IPS DF 4.7 (cell line): ENCODE results near the gene RFLNA.
"Not testable (repeated sequence)": the region's sequence is repeated elsewhere in the genome, so short reads cannot be mapped to it uniquely, and the experiment has no call there.

Experiments
- DNase-seq: peaks from one replicate; pipeline ENCODE4 v3.0.0-alpha.2; 2013; ENCODE audit warnings: low spot score; ENCODE audit errors: extremely low read depth

Gene RFLNA

DNA sequence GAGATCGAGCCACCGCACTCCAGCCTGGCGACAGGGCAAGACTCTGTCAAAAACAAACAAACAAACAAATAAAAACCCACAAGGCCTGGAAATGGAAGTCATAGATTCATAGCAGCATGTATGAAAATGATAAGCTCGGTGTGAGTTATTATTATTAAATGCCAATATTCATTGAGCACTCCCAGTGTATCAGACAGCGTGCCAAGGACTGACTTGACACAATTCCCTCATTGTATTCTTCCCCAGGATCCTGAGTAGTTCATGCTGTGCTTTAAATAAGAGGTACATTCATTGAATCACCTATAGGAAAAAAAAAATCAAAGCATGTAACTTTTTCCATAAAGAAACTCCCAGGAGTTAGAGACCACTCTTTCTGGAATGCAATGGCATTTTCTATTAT, 12.6 kb upstream of the RFLNA start:
- DNase-seq = no peak

DNA sequence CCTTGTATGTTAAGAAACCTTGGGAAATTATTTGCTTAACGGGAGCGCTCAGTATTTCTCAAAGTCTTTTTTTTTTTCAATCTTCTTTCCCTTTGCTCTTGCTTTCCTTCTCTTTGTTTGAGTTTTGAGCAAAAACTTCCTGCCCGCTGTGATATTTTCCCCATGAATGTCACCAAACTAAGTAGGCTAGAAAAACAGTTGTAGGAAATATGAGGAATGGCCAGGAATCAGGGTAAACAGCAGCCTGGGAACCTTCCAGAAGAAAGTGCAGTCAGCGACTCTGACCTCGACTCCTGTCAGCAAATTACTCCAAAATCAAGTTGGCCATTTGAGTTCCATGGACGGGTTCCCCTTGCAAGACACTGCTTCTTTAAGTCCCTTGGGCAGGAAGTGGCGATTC, 11.6 kb upstream of the RFLNA start:
- DNase-seq = no peak

DNA sequence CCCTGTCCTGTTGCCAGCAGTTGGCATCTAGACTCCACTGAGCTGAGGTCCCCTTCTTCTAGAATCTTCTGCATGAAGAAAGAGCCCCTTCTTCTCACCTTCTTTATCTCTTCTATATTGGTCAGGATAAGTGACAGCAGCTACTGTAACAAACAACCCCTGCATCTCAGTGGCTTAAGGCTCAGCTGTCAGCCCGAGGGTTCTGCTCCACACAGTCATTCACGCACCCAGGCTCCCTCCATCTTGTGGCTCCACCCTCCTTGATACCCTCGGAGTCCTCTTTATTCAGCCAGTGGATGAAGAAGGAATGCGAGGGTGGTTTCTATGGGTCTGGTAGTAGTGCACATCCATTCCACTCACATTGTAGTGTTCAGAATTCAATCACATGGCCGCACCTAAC, 10.5 kb upstream of the RFLNA start:
- no peak for DNase-seq

DNA sequence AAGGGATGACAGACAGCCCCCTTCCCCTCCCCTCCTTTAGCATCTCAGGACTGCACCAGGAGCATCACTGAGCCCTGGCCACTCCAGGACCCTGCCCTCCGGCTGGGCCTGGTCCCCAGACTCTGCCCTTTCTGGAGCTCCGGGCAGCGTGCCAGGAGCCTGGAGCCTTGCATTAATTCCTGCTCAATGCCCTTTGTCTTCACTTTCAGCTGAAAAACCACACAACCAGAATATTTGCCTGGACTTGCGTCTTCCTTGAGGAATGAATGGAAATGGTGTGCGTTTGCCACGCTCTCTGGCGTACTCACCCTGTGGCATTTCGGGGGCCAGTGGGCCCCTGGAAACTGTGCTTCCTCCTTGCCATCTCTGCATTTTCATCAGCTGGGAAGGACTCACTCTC, 8.5 kb upstream of the RFLNA start:
- DNase-seq = no peak

DNA sequence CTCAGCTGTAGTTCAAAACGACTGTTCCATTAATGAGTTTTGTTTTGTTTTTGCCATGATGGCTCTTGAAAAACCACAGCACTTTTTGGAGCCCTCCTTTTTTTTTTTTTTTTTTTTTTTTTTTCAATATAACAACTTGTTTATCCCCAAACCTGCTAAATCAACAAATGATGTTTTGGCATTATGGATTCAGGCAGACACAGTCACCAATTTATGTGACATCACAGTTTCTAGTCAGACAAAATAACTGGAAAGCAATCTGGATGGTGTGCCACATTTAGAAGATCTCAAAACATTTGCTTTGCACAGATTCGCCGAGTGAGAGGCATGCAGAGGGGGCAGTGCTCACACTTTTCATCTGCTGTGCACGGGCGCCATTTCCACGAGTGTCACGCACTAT, 7.9 kb upstream of the RFLNA start:
- no peak for DNase-seq

DNA sequence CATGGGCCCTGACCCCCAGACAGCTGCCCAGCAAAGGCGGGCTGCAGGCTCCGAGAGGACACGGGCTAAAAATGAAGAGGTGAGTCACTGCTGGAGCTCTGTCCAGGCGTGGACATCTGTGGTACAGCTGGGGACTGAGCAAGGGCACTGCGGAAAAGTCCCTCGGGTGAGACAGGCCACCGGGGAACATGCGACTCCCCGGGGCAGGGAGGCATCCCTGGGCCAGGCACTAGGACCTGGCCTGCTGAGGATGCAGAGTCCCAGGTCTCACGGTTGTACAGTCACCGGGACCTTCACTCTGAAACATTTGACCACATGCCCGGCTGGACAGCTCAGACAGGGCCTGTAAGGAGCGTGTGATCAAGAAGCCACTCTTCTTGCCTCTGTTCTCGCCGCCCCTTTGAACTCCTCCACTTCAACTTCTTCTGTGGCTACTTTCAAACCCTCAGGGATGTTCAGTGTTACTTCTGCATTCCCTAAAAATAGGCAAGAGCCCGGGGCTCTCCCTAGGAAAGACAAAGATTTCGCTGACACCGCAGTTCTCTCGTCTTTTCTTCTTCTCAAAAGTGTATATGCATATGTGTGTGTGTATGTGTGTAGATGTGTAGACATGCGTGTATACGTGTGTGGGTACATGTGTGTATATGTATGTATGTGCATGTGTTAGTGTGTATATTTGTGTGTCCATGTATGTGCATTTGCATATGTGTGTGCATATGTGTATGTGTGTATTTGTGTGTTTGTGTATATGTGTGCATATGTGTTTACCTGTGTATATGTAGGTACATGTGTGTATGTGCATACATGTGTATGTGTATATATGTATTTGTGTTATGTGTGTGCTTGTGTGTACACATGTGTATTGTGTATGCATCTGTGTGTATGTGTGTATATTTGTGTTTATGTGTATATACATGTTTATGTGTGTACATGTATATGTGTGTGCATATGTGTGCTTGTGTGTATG, 5.0 kb upstream of the RFLNA start:
- DNase-seq = no peak

DNA sequence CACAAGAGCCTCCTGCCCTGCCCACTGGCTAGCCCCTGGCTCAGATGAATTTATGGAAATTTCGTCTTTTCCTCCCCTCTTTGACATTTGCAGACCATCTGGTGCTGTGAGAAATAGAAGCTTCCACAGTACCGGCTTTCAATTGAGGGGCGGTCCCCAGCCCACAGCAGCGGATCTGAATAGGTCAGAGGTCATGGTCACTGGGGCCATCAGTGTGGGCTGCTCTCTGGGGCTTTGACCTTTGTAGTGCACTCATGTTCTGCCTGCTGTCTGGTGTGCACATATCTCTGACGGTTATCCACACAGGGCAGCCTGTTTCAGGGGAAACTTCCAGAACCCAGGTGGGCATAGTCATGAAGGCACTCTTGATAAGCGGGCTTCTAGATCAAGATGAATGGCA, 2.5 kb upstream of the RFLNA start:
- no peak for DNase-seq

DNA sequence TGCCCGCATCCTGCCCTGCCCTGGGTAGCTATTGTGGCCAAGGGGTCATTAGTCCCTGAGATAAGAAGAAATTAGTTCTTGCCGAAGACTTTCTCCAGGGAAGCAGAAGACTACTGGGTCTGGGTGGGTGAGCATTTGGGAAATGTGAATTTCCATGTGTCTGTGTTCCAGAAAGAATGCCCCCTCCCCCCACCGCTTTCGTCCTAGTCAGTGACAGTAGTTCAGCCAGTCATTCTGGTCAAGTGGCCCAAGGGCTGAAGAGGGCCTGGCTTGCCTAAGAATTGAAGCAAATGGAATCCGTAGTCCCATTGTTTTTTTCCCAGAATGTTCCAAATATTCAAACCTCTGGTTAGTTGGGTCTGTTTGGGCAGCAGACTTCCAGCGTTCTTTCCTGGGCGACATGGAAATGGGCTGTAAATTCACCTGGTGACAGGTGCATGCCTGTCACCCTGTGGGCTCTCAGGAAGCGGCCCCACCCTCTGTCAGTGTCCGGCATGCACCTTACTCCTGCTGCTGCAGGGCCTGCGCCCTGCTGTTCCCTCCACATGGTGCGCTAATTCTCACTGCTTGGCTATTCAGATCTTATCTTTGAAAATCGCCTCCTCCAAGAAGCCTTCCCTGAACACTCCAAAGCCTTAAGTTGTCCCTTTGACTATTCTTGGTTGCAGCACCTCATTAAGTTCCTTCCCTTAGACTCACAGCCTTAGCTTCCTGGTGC, 1.4 kb upstream of the RFLNA start:
- DNase-seq = no peak

DNA sequence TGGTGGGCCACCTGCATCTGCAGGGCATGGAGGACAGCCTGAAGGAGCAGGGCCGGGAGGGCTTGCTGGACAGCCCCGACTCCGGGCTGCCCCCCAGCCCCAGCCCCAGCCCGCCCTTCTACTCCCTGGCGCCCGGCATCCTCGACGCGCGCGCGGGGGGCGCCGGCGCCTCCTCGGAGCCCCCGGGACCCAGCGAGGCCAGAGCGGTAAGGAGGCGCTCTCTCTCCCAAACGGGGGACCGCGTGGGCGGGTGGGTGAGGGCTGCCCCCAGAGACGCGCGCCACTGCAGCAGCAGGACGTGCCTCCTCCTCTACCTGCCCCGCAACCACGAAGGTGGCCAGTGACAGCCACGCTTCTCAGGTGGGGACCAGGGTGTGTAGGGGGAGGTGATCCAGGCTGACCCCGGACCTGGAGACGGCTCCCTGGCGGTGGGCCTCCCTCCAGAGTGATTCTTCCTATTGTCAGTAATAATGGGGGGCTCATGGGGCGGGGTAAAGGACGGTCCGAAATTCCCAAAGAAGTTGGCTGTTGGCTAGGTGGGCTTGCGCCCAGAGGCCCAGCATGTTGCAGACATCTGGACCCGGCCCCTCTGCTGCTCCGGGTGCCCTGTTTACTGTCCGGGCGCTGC, 652 bp downstream of the RFLNA start:
- DNase-seq = no peak

DNA sequence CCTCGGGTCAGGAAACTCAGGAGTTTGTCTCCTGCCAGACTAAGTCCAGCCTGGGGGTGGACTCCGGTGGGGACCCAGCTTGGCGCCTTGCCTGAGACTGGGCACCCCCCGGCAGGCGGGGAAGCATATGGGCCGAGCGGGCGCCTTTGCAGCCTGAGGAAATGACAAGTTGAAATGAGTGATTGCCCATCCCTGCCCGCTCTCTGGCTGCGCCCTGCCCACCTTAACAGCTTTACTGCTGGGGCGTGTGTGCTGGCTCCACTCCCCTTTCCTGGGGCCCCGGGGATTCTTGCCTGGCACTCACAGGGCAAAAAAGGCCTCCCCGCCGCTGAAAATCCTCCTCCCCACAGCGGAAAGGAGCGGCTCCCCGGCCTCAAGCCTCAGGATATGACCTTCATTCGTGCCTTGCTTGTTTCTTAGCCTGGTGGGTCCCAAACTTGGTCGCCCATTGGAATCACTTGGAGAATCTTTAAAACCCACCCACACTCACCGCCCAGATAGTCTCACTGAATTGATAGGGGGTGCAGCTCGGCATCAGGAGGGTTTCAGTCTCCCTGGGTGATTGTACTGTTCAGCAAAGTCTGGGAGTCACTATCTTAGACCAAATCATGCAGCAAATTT, 1.5 kb downstream of the RFLNA start:
- DNase-seq = no peak

DNA sequence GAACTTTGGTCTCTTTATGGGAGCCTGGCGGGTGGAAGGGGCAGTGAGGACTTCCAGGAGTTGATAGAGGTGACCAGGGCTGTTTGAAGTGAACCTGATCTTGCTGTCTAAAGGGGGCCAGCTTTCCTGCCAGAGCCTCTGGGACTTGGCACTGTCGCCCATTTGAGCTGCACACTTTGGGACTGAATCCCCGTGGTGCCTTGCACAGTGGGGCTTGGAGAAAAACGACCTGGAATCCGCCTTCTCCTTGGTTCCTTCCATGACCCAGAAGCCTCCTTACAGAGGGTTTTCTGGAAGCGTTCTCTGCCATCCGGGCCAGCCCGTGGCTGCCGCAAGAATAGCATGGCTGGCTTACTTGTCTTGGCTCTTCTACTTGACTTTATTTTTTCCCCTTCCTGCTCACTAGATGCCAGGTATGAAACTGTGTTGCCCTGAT, 2.0 kb downstream of the RFLNA start:
- DNase-seq = no peak

DNA sequence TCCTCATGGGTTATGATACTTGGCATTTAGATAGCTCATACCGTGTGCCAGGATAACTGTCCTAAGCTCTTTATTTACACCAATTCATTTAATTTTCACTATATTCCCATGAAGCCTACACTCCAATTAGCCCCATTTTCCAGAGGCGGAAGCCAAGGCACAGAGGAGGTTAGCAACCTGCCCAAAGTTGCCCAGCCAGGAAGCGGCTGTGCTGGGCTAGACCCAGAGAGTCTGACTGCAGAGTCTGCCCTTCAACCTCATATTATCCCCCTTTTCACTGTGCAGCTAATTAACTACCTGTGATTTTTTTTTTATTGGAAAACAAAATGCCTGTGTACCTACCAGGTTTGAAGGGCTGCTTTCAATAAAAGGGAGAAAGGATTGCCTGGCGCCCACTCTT, 2.5 kb downstream of the RFLNA start:
- DNase-seq = no peak

DNA sequence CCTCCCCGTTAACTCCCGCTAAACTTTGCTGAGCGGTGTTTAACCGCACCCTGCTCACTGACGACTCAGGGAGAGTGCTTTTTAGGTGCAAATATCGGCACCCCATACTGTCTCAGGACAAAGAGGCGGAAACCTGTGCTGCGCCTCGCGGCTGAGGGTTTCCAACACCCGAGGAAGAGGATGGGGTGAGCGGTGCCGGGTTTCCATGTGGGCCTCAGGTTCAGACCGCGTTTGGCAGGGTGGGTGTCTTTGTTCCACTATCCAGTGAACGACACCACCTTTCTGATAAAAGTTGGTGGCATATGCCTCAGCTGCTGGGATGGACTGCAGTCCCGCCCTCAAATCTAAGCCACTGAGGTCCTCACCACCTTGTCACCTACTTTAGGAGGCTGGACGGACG, 3.0 kb downstream of the RFLNA start:
- DNase-seq = no peak

DNA sequence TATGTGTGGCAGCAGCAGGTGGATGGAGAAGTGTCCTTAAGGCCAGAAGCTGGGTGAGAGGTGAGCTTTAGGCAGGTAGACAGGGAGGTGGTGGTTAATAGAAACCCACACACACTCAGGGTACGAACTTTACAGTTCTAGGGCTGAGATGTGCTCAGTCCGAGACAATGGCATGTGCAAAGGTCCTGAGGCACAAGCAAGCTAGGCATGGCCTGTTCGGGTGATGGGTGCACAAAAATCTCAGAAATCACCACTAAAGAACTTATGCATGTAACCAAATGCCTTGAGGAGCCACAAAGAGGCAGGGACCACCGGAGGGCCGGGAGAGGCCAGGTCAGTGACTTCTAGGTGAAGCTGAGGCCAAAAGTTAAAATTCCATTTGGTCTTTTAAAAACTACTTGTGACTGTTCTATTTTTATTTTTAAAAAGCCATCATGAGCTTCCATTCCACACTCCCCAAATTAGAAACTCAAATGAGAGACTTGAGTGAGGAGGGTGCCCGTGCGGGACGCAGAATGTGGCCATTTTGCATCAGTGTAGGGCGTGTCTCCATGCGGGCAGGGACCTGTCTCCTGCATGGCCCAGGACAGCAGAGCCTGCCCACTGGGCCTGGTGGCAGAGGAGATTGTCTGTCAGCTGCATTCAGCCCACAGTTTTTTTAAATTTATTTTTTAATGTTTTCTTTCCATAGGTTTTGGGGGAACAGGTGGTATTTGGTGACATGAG, 4.0 kb downstream of the RFLNA start:
- DNase-seq = no peak

DNA sequence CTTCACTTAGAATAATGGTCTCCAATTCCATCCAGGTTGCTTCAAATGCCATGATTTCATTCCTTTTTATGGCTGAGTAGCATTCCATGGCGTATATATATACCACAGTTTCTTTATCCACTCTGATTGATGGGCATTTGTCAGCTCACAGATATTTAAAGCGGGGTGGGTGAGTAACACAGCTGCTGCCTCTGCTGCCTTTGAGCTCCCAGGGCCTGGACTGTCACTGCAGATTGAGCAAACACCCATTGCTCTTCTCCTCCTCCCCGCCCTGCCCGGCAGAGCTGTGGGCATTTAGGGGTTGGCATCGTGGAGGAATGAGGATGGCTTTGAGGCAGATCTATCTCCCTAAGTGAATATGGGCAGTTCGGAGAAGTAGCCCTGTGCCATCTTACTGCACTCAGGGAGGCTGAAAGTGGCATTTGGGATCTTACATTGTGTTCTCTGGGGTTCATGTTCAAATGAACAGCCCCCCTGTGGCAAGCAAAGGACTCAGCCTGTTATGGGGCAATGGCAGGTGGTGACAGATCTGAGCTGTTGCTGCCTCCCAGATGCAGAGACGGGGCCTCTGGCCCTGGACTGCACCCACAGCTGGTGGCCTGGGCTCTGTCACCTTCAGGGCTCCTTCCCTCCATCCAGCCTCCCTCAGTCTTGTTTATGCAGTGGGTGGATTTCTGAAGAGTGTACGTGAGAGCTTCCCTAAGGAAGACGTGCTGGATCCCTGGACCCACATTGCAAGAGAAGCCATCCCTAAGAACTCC, 4.9 kb downstream of the RFLNA start:
- DNase-seq = no peak

DNA sequence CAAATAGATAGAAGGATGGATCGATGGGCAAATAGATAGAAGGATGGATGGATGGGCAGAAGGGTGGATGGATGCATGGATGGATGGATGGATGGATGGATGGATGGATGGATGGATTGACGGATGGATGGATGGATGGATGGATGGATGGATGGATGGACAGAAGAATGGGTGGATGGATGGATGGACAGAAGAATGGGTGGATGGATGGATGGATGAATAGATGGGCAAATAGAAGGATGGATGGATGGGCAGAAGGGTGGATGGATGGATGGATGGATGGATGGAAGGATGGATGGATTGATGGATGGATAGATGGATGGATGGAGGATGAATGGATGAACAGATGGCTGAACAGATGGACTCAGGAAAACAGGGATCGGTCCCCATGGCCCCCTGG, 5.8 kb downstream of the RFLNA start:
- DNase-seq = not testable (repeated sequence)

DNA sequence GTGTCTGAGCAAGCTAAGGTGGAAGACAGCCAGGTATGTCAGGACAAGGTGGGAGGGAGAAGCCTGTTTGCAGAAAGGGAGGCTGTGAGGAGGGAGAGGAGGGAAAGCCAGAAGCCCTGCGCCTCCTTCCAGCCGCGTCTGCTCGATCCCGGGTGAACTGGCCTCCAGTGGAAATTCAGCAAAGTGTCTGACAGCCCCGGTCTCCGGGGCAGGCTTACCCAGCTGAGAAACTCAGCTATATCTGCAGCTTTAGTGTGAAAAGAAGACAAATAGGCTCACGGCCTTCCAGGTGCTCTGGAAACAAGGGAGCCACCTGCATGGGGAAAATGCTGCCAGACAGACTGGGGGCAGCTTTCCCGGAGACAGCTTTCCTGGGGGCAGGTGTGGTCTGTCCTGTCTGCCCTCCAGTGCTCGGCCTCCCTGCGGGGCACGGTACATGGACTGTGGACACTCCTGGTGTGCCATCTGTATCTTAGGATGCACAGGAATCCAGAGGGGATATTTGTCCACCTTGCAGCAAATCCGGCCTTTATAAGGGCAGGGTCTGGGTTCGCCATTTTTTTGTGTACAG, 6.3 kb downstream of the RFLNA start:
- no peak for DNase-seq

DNA sequence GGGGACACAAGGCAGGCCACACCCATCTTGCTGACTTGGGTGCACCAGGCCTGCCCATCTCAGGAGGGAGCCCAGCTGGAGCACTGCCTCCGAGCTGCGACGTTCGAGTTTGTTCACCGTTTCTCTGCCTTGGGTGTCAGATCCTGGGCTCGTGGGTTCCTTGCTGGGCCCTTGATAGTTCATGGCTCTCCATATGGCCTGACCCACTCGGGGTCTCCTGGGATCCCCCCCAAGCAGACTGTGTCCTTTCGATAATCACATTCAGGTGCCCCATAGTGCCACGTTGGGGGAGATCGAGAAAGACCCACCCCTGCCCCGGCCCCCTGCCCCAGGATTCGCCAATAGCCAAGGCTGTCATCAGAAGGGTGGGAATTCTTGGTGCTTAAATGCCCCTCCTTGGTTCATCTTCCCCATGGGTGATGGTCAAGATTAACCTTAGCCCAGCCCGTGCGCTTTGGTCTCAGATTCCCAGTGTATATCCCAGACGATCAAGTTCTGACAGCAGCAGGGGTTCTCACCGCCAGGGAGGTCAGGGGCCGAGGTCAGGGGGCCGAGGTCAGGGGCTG, 7.4 kb downstream of the RFLNA start:
- no peak for DNase-seq

DNA sequence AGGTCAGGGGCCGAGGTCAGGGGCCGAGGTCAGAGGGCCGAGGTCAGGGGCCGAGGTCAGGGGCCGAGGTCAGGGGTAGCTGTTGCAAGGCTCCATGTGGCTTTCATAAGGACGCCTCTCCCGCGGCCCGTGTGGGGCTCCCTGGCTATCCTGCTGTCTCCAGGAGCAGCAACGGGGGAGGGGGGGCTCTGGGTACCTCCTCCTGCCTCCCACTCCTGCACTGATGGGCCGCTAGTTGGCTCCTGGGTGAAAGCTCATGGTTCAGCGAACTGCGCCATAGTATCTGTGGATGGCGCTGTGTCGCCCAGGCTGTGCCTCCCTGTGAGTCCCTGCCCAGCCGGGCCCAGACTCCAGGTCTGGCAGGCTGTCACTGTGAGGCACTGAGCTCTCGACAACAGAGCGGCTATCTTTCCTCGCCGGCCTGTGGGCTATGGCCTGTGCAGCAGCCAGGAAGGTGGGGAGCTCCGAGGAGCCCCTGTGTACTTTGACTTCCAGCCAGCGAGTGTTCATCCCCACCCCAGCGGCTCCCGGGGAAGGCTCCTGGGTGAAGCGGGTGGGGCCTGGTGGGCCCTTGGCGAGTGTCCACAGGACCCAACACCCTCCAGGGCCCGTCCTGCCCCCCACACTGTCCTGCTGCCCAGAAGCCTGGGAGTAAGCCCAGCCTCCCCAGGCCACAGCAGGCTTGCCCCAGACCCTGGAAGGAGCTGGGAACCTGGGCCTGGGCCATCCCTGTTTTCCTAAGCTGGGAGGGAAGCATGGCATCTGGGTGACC, 8.1 kb downstream of the RFLNA start:
- no peak for DNase-seq
